Urinary bladder (tissue), 4 donors: ENCODE results near the gene ATPAF2. TPM values are rescaled to one million over a fixed set of nuclear protein-coding genes. Genes with fewer than 3 reads are reported as not detected.

Experiments
- DNase-seq: peaks from one replicate; pipeline ENCODE4 v3.0.0-alpha.2; 2015; ENCODE audit errors: extremely low spot score
- H3K27ac ChIP-seq: one replicate; pipeline ENCODE4 v1.5.1; 2013; ENCODE audit warnings: low read depth, mild to moderate bottlenecking, moderate library complexity
- H3K36me3 ChIP-seq: one replicate; pipeline ENCODE4 v1.6.1; 2013; ENCODE audit warnings: mild to moderate bottlenecking, moderate library complexity; ENCODE audit not compliant: insufficient read depth
- H3K4me1 ChIP-seq: one replicate; pipeline ENCODE4 v1.6.1; 2013; ENCODE audit warnings: mild to moderate bottlenecking, moderate library complexity; ENCODE audit not compliant: insufficient read depth
- H3K4me3 ChIP-seq: one replicate; pipeline ENCODE4 v1.5.1; 2013; ENCODE audit warnings: low read depth, low read length
- WGBS: extraction: QIAGEN DNeasy Blood & Tissue Kit; methylation state at CpG from one replicate; pipeline ENCODE4 v1.1.7; 2013; 5-methylcytosine and 5-hydroxymethylcytosine counted together
- polyA plus RNA-seq: library from polyadenylated mRNA; stranded (reverse); fragments of 200-250 nt; gene quantifications from one replicate; pipeline ENCODE4 v1.2.3, GENCODE V29; 2013
- total RNA-seq: library from RNA; depleted of rRNA; stranded (reverse); fragments of >200 nt; gene quantifications from one replicate; pipeline ENCODE4 v1.2.3, GENCODE V29; 2014
- donor health status: healthy with polysubstance abuse.
- donor health status: healthy.

ATPAF2 gene
- total RNA-seq (15.9 TPM), polyA plus RNA-seq (17.3 TPM)

- H3K36me3 ChIP-seq: no peaks in the 10 kb centered on the region
- DNase-seq: peak; percentile 95
- H3K27ac ChIP-seq: peak within 1 kb of the TSS; percentile 56
- no peaks in the 10 kb centered on the region for H3K4me1 ChIP-seq
- WGBS: under 1% methylated on average over 67 of the region's 67 CpGs
- H3K4me3 ChIP-seq: peak within 1 kb of the TSS; percentile 94
These were observed at the start of gene ATPAF2, which contains the start of gene GID4 for GRCh38 chr17:18038861-18039534. ATPAF2 (minus strand) TSS chr17:18039168; CDS start chr17:18039013, 155 bp downstream. GID4 (plus strand) TSS chr17:18039408; CDS start chr17:18039465, 57 bp downstream.

- 1% methylated on average over 52 of the region's 52 CpGs for WGBS
- Histone ChIP-seq H3K4me3 (peak within 1 kb of the TSS; percentile 71), H3K36me3 (no peaks in the 10 kb centered on the region), H3K4me1 (no peaks in the 10 kb centered on the region), H3K27ac (peak within 1 kb of the TSS; percentile 28)
- DNase-seq: peak; percentile 76
These were observed 48.9 kb upstream of the ATPAF2 start, which contains the start of gene DRG2 for GRCh38 chr17:18087610-18088491. DRG2 (plus strand) TSS chr17:18087948; CDS start chr17:18088024, 76 bp downstream.

DNA sequence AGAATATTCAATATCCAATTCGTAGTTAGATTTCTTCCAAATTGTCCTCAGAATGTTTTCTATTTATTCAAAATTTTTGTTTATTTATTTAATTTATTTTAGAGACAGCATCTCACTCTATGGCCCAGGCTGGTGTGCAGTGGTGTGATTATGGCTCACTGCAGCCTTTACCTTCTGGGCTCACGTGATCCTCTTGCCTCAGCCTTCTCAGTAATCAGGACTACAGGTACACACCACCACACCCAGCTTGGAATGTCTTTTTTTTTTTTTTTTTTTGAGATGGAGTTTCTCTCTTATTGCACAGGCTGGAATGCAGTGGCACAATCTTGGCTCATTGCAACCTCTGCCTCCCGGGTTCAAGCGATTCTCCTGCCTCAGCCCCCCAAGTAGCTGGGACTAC is 45.3 kb upstream of the ATPAF2 start:
- DNase-seq: no peak
- H3K4me1 ChIP-seq: no peaks in the 10 kb centered on the region
- no peak overlapping the region for H3K27ac ChIP-seq
- 85% methylated on average over 4 of the region's 4 CpGs for WGBS
- no peak overlapping the region for H3K4me3 ChIP-seq
- H3K36me3 ChIP-seq: no peaks in the 10 kb centered on the region

DNA sequence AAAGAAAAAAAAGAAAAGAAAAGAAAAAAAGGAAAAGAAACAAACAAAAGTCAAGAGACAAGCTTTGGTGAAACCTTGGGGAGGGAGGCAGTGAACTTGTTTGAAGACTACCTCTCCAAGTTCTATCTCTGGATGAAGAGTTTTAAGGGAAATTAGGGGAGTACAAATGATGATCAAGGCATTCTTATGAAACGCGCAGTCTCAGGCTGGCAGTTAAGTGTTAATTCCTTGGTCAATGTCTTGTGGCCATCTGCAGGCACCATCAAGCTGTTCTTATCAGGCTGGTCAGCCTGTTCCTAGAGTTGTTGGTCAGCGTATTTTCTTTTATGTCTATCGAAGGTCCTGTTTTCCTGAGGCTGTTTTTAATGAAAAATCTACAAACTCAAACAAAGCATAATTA is 40.6 kb upstream of the ATPAF2 start:
- WGBS: 66% methylated on average over 4 of the region's 4 CpGs
- DNase-seq: no peak
- no peak overlapping the region for H3K27ac ChIP-seq
- H3K4me3 ChIP-seq: no peak overlapping the region
- H3K36me3 ChIP-seq: no peaks in the 10 kb centered on the region
- no peaks in the 10 kb centered on the region for H3K4me1 ChIP-seq

- Histone ChIP-seq H3K4me3 (no peak overlapping the region), H3K4me1 (no peaks in the 10 kb centered on the region), H3K27ac (no peak overlapping the region), H3K36me3 (no peaks in the 10 kb centered on the region)
- WGBS: 35% methylated on average over 7 of the region's 7 CpGs
- DNase-seq: no peak
These were observed 38.0 kb upstream of the ATPAF2 start for GRCh38 chr17:18076936-18077335.

- no peak overlapping the region for H3K27ac ChIP-seq
- DNase-seq: no peak
- no peaks in the 10 kb centered on the region for H3K4me1 ChIP-seq
- 67% methylated on average over 6 of the region's 6 CpGs for WGBS
- H3K36me3 ChIP-seq: no peaks in the 10 kb centered on the region
- no peak overlapping the region for H3K4me3 ChIP-seq
These were observed 35.8 kb upstream of the ATPAF2 start for GRCh38 chr17:18074566-18075272.

GRCh38 chr17:18071751-18072150 is 32.8 kb upstream of the ATPAF2 start:
- no peaks in the 10 kb centered on the region for H3K4me1 ChIP-seq
- no peak overlapping the region for H3K4me3 ChIP-seq
- no peak overlapping the region for H3K27ac ChIP-seq
- no peak for DNase-seq
- no peaks in the 10 kb centered on the region for H3K36me3 ChIP-seq

GRCh38 chr17:18070861-18071340 is 31.9 kb upstream of the ATPAF2 start:
- 11% methylated on average over 8 of the region's 8 CpGs for WGBS
- no peaks in the 10 kb centered on the region for H3K4me1 ChIP-seq
- no peak overlapping the region for H3K27ac ChIP-seq
- DNase-seq: no peak
- no peaks in the 10 kb centered on the region for H3K36me3 ChIP-seq
- no peak overlapping the region for H3K4me3 ChIP-seq

DNA sequence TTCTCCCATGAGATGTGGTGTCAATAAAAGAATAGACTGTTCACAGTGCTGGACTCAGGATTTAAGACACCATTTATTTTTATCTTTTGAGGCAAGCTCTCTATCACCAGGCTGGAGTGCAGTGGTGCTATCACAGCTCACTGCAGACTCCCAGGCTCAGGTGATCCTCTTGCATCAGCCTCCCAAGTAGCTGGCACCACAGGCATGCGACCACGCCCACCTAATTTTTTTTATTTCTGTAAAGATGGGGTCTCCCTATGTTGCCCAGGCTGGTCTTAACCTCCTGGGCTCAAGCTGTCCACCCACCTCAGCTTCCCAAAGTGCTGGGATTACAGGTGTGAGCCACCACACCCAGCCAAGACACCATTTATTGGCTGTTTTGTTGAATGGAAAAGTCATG is 30.1 kb upstream of the ATPAF2 start:
- over 99% methylated on average over 2 of the region's 2 CpGs for WGBS
- H3K36me3 ChIP-seq: no peaks in the 10 kb centered on the region
- no peak for DNase-seq

DNA sequence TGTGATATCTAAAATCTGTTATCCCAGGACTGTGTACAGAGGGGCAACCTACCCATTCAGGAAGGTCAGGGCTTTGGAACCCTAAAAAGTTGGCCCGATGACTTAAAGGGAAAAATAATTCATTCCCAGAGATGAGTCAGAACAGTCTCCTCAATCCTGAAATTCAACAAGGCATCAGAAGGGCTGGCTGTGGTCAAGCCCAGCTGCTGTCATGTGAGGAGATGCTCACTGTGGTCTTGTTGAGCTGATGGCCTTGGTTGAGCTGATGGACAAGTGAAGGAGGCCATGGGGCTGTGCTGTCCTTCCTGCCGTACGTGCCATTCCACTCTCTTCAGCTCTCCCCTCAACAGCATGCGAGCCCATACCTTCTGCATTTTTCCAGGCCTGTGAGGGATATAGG is 27.9 kb upstream of the ATPAF2 start:
- Histone ChIP-seq H3K36me3 (peaks cover 1% of the 10 kb centered on the region), H3K27ac (no peak overlapping the region), H3K4me1 (no peaks in the 10 kb centered on the region), H3K4me3 (no peak overlapping the region)
- WGBS: 93% methylated on average over 4 of the region's 4 CpGs
- no peak for DNase-seq

More for the DNA sequence above, 30.1 kb upstream of the ATPAF2 start:
- H3K4me1 ChIP-seq: no peaks in the 10 kb centered on the region
- no peak overlapping the region for H3K4me3 ChIP-seq
- H3K27ac ChIP-seq: no peak overlapping the region

GRCh38 chr17:18065546-18065945 is 26.6 kb upstream of the ATPAF2 start:
- DNase-seq: no peak
- Histone ChIP-seq H3K27ac (no peak overlapping the region), H3K4me3 (no peak overlapping the region), H3K36me3 (peaks cover 4% of the 10 kb centered on the region), H3K4me1 (no peaks in the 10 kb centered on the region)
- WGBS: 95% methylated on average over 11 of the region's 11 CpGs

- no peak for DNase-seq
- no peaks in the 10 kb centered on the region for H3K4me1 ChIP-seq
- H3K27ac ChIP-seq: no peak overlapping the region
- 73% methylated on average over 2 of the region's 2 CpGs for WGBS
- H3K36me3 ChIP-seq: peaks cover 4% of the 10 kb centered on the region
- H3K4me3 ChIP-seq: no peak overlapping the region
These were observed 25.1 kb upstream of the ATPAF2 start for GRCh38 chr17:18064053-18064452.

DNA sequence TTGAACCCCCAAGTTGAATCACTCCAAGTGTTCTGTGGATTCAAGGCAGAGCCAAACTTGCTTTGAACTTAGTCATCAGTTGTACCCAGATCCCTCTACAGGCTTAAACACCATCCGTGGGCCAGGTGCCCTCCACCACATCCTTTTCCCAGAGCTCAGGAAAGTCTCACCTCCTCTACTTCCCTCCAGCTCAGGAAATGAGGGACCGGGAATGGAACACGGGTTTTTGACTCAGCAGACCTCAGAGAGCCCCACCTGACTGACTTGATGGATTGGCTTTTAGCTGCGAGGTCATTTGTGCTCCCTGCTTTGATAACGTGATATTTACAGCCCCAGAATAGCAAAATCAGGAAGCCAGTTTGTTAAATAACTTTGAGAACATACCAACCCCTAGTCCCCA is 20.3 kb upstream of the ATPAF2 start:
- H3K4me1 ChIP-seq: no peaks in the 10 kb centered on the region
- H3K27ac ChIP-seq: no peak overlapping the region
- DNase-seq: no peak
- no peak overlapping the region for H3K4me3 ChIP-seq
- peaks cover 4% of the 10 kb centered on the region for H3K36me3 ChIP-seq
- 73% methylated on average over 5 of the region's 5 CpGs for WGBS
